Measurements from ENCODE around the gene DYSF. TPM values are rescaled to one million over a fixed set of nuclear protein-coding genes. Genes with fewer than 3 reads are reported as not detected.

Gene DYSF
- total and polyA plus RNA-seq, 2 donors (not counting 3 experiments of a cell fraction or from before 2014, with no cell fraction given), result 50.9 to 152 TPM

- DNase-seq (ENCODE audit: low read depth, low spot score), result no peak
- no peaks in the 10 kb centered on the region for H3K27me3 ChIP-seq (ENCODE audit: control insufficient read depth in 2 of 2, insufficient read depth in 2 of 2, low read length in 2 of 2)
- no peaks in the 10 kb centered on the region for H3K9me1 ChIP-seq (replicated peaks; ENCODE audit: control insufficient read depth, extremely low read depth, insufficient read depth, low read length)
- no peak overlapping the region for H3K9ac ChIP-seq (replicated peaks; ENCODE audit: extremely low read depth, insufficient read depth, low read length)
- no peak overlapping the region for H3K4me2 ChIP-seq (ENCODE audit: insufficient read depth, low read length)
- H3K27ac ChIP-seq (ENCODE audit: insufficient read depth, low read depth, low read length), result no peak overlapping the region
- peaks cover 6 to 57% of the 10 kb centered on the region in 2 experiments for H3K36me3 ChIP-seq (ENCODE audit: control insufficient read depth in 2 of 2, extremely low read depth in 1 of 2, insufficient read depth in 2 of 2, low read length in 2 of 2)
- intact Hi-C loops (cut with micrococcal nuclease) (no loop called here), dilution Hi-C loops (cut with MboI; ENCODE audit: extremely low pct_ligation_motif_present, low sequenced_read_pairs) (no loop called here)
- no peaks in the 10 kb centered on the region for H4K20me1 ChIP-seq (replicated peaks; ENCODE audit: control insufficient read depth, extremely low read depth, insufficient read depth, low read length)
- TF ChIP-seq EZH2 (IDR thresholded peaks at IDR 0.05; ENCODE audit: borderline replicate concordance, low read depth, low read length, severe bottlenecking) (no peak), MAX (IDR thresholded peaks at IDR 0.05; ENCODE audit: insufficient read depth, insufficient read length) (no peak), FOS (IDR thresholded peaks at IDR 0.05; ENCODE audit: borderline replicate concordance, insufficient read depth, low read length) (no peak), POLR2AphosphoS5 (IDR thresholded peaks at IDR 0.05; ENCODE audit: insufficient read depth, low read depth, low read length) (no peak), POLR2A (IDR thresholded peaks at IDR 0.05; ENCODE audit: low read depth, low read length) (no peak), MYC (IDR thresholded peaks at IDR 0.05; ENCODE audit: low read depth, low read length) (no peak), CTCF (IDR thresholded peaks at IDR 0.05; ENCODE audit: extremely low read depth in 1 of 2, insufficient read depth in 1 of 2, low read depth in 1 of 2, low read length in 2 of 2) (no peak), GATA2 (IDR thresholded peaks at IDR 0.05; ENCODE audit: insufficient read depth, insufficient read length, low read depth, low read length) (no peak), JUN (IDR thresholded peaks at IDR 0.05; ENCODE audit: borderline replicate concordance, insufficient read depth, insufficient read length, low read depth) (no peak)
- H3K9me3 ChIP-seq (replicated peaks; ENCODE audit: control insufficient read depth, insufficient read depth, low read length), result no peaks in the 10 kb centered on the region
- H3K4me1 ChIP-seq (ENCODE audit: control insufficient read depth, extremely low read depth, insufficient read depth, low read length), result no peaks in the 10 kb centered on the region
- no peak overlapping the region for H3K4me3 ChIP-seq (replicated peaks in 1 of 3; ENCODE audit: insufficient read depth in 1 of 3, low read depth in 1 of 3, low read length in 3 of 3)
- ChIA-PET CTCF (interaction anchor here (1.2 kb wide), 1 partner anchor 232 kb away, joined by 3 read pairs; no protein-coding TSS in a partner anchor), POLR2A (no interaction called here)
- FAIRE-seq, result no peak
- no TSS peak for BruUV-seq (replicated peaks)
- H2AFZ ChIP-seq (ENCODE audit: low read depth, low read length), result no peak overlapping the region
- H3K79me2 ChIP-seq (ENCODE audit: control insufficient read depth, insufficient read depth, low read length), result no peaks in the 10 kb centered on the region
These were observed 113.0 kb downstream of the DYSF start for GRCh38 chr2:71566372-71566771.

All from endothelial cell of umbilical vein (primary cell).